ENCODE measurements around the gene PDE8B.

DNA sequence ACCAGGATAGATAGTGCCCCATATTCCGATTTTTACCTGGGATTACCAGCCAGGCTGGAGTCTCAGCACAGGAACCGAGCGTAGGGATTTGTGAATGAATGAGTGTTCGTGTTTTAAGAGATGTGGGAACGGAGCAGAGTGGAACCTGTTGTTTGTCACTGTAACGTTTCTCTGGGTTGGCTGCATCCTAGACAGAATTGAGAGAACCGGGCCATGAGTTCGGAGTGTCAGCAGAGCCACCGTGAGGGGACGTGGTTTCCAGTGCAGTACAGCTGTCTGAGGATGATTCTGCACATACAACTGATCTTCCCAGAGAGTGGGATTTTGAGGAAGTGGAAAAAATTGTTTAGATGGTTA is 1.2 kb downstream of the PDE8B start:
- TF ChIP-seq, protein P1, sequence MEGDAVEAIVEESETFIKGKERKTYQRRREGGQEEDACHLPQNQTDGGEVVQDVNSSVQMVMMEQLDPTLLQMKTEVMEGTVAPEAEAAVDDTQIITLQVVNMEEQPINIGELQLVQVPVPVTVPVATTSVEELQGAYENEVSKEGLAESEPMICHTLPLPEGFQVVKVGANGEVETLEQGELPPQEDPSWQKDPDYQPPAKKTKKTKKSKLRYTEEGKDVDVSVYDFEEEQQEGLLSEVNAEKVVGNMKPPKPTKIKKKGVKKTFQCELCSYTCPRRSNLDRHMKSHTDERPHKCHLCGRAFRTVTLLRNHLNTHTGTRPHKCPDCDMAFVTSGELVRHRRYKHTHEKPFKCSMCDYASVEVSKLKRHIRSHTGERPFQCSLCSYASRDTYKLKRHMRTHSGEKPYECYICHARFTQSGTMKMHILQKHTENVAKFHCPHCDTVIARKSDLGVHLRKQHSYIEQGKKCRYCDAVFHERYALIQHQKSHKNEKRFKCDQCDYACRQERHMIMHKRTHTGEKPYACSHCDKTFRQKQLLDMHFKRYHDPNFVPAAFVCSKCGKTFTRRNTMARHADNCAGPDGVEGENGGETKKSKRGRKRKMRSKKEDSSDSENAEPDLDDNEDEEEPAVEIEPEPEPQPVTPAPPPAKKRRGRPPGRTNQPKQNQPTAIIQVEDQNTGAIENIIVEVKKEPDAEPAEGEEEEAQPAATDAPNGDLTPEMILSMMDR (conservative IDR thresholded peaks at IDR 0.05; ENCODE audit: low read depth in 2 of 2): no peak
- TF ChIP-seq POLR2AphosphoS5 (IDR thresholded peaks at IDR 0.05; ENCODE audit: low read depth) (no peak), CREB1 (CRISPR knock-in tag; IDR thresholded peaks at IDR 0.05; ENCODE audit: low read depth) (no peak), REST (IDR thresholded peaks at IDR 0.05; ENCODE audit: unreplicated experiment) (no peak), EZH2 (IDR thresholded peaks at IDR 0.05; ENCODE audit: low read depth, unreplicated experiment) (no peak), JUNB (IDR thresholded peaks at IDR 0.05; ENCODE audit: unreplicated experiment) (no peak), ETS1 (IDR thresholded peaks at IDR 0.05) (no peak), STAT1 (IDR thresholded peaks at IDR 0.05; ENCODE audit: unreplicated experiment) (no peak)

Measured in GM23338 (cell line).